ENCODE data around the gene SSBP3. TPM values are rescaled to one million over a fixed set of nuclear protein-coding genes. Genes with fewer than 3 reads are reported as not detected.
A peak's percentile ranks its signal among the peaks of the same experiment; 100 is the strongest.

Gene SSBP3
- total and polyA plus RNA-seq, 2 of the 13 experiments (the other 11 are each of a cell fraction or from before 2014, with no cell fraction given): 8.5 to 17.6 TPM

DNA sequence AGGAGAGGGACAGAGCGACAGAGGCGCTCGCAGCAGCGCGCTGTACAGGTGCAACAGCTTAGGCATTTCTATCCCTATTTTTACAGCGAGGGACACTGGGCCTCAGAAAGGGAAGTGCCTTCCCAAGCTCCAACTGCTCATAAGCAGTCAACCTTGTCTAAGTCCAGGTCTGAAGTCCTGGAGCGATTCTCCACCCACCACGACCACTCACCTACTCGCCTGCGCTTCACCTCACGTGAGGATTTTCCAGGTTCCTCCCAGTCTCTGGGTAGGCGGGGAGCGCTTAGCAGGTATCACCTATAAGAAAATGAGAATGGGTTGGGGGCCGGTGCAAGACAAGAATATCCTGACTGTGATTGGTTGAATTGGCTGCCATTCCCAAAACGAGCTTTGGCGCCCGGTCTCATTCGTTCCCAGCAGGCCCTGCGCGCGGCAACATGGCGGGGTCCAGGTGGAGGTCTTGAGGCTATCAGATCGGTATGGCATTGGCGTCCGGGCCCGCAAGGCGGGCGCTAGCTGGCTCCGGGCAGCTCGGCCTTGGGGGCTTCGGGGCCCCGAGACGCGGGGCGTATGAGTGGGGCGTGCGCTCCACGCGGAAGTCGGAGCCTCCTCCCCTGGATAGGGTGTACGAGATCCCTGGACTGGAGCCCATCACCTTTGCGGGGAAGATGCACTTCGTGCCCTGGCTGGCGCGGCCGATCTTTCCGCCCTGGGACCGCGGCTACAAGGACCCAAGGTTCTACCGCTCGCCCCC is 206.3 kb downstream of the SSBP3 start, which contains the start of the genes CYB5RL and MRPL37 (continued):
- TF ChIP-seq ATF7 (IDR thresholded peaks at IDR 0.05) (no peak), ATF7 (CRISPR knock-in tag; IDR thresholded peaks at IDR 0.05) (no peak), WIZ (CRISPR knock-in tag; IDR thresholded peaks at IDR 0.05) (no peak), AGO2 (optimal IDR thresholded peaks at IDR 0.05; ENCODE audit: low read depth, low read length) (peak; percentile 67), ZNF468 (CRISPR knock-in tag; IDR thresholded peaks at IDR 0.05) (0 out of 2 replicates have a peak, but pooled peaks have one; percentile 49), NFE2L1 (CRISPR knock-in tag; IDR thresholded peaks at IDR 0.05; ENCODE audit: borderline replicate concordance) (no peak), ZNF773 (CRISPR knock-in tag; IDR thresholded peaks at IDR 0.05; ENCODE audit: borderline replicate concordance) (0 out of 2 replicates have a peak, but pooled peaks have one; percentile 44), ISX (CRISPR knock-in tag; conservative IDR thresholded peaks at IDR 0.05) (no peak; the same call in 1 of the 2 replicates), ZBTB20 (CRISPR knock-in tag; IDR thresholded peaks at IDR 0.05; ENCODE audit: borderline replicate concordance, low read depth) (no peak), RCOR2 (CRISPR knock-in tag; IDR thresholded peaks at IDR 0.05) (no peak), ZFP37 (CRISPR knock-in tag; IDR thresholded peaks at IDR 0.05; ENCODE audit: borderline replicate concordance) (no peak), ARID2 (CRISPR knock-in tag; IDR thresholded peaks at IDR 0.05; ENCODE audit: borderline replicate concordance) (no peak), MLLT10 (CRISPR knock-in tag; IDR thresholded peaks at IDR 0.05) (no peak), RARG (CRISPR knock-in tag; IDR thresholded peaks at IDR 0.05; ENCODE audit: low read depth) (no peak), ZFP82 (CRISPR knock-in tag; IDR thresholded peaks at IDR 0.05; ENCODE audit: borderline replicate concordance) (no peak)
- TF ChIP-seq, protein P1, sequence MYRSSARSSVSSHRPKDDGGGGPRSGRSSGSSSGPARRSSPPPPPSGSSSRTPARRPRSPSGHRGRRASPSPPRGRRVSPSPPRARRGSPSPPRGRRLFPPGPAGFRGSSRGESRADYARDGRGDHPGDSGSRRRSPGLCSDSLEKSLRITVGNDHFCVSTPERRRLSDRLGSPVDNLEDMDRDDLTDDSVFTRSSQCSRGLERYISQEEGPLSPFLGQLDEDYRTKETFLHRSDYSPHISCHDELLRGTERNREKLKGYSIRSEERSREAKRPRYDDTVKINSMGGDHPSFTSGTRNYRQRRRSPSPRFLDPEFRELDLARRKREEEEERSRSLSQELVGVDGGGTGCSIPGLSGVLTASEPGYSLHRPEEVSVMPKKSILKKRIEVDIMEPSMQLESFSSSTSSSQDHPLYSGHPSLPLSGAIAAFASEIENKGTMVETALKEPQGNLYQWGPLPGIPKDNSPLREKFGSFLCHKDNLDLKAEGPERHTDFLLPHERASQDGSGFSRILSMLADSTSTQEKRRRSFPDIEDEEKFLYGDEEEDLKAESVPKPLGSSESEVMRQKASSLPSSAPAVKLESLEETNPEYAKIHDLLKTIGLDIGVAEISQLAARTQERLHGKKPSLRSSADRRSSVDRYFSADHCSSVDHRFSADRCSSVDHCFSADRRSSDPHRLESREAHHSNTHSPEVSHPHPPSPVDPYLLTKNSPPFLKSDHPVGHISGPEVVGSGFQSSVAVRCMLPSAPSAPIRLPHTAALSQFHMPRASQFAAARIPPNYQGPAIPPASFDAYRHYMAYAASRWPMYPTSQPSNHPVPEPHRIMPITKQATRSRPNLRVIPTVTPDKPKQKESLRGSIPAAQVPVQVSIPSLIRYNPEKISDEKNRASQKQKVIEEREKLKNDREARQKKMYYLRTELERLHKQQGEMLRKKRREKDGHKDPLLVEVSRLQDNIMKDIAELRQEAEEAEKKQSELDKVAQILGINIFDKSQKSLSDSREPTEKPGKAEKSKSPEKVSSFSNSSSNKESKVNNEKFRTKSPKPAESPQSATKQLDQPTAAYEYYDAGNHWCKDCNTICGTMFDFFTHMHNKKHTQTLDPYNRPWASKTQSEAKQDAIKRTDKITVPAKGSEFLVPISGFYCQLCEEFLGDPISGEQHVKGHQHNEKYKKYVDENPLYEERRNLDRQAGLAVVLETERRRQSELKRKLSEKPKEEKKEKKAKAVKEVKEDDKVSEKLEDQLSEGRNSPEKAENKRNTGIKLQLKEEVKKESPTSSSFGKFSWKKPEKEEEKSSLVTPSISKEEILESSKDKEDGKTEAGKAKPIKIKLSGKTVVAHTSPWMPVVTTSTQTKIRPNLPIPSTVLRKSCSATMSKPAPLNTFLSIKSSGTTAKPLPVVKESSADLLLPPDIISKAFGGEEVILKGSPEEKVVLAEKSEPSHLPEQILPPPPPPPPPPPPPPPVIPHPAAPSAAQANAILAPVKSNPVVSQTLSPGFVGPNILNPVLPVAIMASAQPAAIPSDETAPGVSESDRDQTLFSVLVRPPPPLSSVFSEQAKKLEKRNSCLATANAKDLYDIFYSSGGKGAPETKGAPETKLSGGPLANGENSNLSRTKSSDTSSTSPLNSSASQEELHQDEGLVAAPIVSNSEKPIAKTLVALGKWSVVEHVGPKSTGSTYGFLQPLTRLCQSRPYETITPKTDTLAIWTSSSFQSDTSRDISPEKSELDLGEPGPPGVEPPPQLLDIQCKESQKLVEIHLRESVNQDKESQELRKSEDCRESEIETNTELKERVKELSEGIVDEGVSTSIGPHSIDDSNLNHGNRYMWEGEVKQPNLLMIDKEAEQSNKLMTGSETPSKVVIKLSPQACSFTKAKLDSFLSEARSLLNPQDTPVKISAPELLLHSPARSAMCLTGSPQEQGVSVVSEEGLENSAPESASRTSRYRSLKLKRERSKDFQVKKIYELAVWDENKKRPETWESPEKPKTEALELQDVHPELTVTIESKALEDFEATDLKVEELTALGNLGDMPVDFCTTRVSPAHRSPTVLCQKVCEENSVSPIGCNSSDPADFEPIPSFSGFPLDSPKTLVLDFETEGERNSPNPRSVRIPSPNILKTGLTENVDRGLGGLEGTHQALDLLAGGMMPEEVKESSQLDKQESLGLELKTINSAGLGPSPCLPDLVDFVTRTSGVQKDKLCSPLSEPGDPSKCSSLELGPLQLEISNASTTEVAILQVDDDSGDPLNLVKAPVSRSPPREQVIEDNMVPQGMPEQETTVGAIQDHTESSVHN (CRISPR knock-in tag; IDR thresholded peaks at IDR 0.05): no peak
- TF ChIP-seq, protein P2, sequence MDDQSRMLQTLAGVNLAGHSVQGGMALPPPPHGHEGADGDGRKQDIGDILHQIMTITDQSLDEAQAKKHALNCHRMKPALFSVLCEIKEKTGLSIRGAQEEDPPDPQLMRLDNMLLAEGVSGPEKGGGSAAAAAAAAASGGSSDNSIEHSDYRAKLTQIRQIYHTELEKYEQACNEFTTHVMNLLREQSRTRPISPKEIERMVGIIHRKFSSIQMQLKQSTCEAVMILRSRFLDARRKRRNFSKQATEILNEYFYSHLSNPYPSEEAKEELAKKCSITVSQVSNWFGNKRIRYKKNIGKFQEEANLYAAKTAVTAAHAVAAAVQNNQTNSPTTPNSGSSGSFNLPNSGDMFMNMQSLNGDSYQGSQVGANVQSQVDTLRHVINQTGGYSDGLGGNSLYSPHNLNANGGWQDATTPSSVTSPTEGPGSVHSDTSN (CRISPR knock-in tag; IDR thresholded peaks at IDR 0.05; ENCODE audit: borderline replicate concordance): peak; percentile 90; the same call in 1 of the 2 replicates
- TF ChIP-seq, protein P3, sequence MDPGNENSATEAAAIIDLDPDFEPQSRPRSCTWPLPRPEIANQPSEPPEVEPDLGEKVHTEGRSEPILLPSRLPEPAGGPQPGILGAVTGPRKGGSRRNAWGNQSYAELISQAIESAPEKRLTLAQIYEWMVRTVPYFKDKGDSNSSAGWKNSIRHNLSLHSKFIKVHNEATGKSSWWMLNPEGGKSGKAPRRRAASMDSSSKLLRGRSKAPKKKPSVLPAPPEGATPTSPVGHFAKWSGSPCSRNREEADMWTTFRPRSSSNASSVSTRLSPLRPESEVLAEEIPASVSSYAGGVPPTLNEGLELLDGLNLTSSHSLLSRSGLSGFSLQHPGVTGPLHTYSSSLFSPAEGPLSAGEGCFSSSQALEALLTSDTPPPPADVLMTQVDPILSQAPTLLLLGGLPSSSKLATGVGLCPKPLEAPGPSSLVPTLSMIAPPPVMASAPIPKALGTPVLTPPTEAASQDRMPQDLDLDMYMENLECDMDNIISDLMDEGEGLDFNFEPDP (CRISPR knock-in tag; conservative IDR thresholded peaks at IDR 0.05): no peak
